SK-N-MC (cell line): ENCODE data around the gene DIAPH3.

Experiments
- DNase-seq: peaks from one replicate; pipeline ENCODE4 v3.0.0-alpha.2; 2011; ENCODE audit warnings: low read depth, low spot score
- H3K27ac ChIP-seq: fragments of 200-600 bp; sonication (generic); 2 replicates; pipeline ENCODE4 v1.5.1; 2016; ENCODE audit warnings: mixed run types
- H3K36me3 ChIP-seq: fragments of 200-600 bp; sonication (generic); 2 replicates; pipeline ENCODE4 v1.6.1; 2017; ENCODE audit warnings: antibody characterized with exemption, low read length, mixed read lengths; ENCODE audit not compliant: insufficient read depth
- H3K4me3 ChIP-seq: fragments of 200-600 bp; sonication (generic); 2 replicates; pipeline ENCODE4 v1.5.1; 2016
- H3K9ac ChIP-seq: fragments of 200-600 bp; sonication (generic); 2 replicates; pipeline ENCODE4 v1.8.0; 2017; ENCODE audit warnings: mixed run types, mixed read lengths; ENCODE audit not compliant: insufficient read length
- H3K9me3 ChIP-seq: fragments of 200-600 bp; sonication (generic); 2 replicates; pipeline ENCODE4 v1.6.1; 2017; ENCODE audit warnings: low read depth, mild to moderate bottlenecking, antibody characterized with exemption, low read length, moderate library complexity, mixed read lengths
- EZH2 ChIP-seq: fragments of 200-600 bp; sonication (generic); IDR thresholded peaks from one replicate; pipeline ENCODE4 v1.6.1; 2017; ENCODE audit warnings: antibody characterized with exemption
- FOXP2 ChIP-seq: optimal IDR thresholded peaks from 2 replicates; pipeline ENCODE3; 2011; ENCODE audit warnings: mild to moderate bottlenecking, moderate library complexity; ENCODE audit not compliant: insufficient read depth; ENCODE audit errors: extremely low read length, control extremely low read depth
- POLR2AphosphoS5 ChIP-seq: IDR thresholded peaks from 2 replicates; pipeline ENCODE4 v1.6.1; 2012; ENCODE audit warnings: mild to moderate bottlenecking, low read depth, low read length, borderline replicate concordance

Gene DIAPH3

DNA sequence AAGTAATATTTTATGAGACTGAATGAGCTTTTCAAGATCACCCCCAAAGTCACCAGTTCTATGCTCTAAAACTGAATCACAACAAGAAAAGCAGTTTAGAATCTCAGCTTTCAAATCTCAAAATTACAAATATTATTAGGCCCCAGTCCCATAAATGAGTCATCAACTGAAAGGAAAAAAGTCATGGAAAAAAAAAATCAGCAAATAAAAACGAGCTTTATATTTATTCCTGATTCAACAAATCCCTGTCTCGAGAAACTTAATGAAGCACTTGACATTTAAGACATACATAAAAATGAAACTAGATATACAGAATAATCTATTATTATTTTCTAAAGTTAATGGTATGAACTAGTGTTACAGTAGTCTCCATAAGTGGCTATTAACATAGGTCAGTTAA, 203.0 kb downstream of the DIAPH3 start:
- Histone ChIP-seq H3K4me3 (no peak overlapping the region; the same call in 1 of the 2 replicates), H3K9ac (no peak overlapping the region), H3K9me3 (no peaks in the 10 kb centered on the region), H3K27ac (peak overlapping the region; percentile 69), H3K36me3 (peaks cover 7% of the 10 kb centered on the region)
- TF ChIP-seq POLR2AphosphoS5: no peak
- TF ChIP-seq EZH2: no peak
- TF ChIP-seq FOXP2: no peak
- DNase-seq: no peak

- TF ChIP-seq POLR2AphosphoS5 (no peak), FOXP2 (no peak), EZH2 (no peak)
- no peak overlapping the region for H3K27ac ChIP-seq
- H3K9ac ChIP-seq: no peak overlapping the region
- no peak overlapping the region for H3K4me3 ChIP-seq
- H3K9me3 ChIP-seq: no peaks in the 10 kb centered on the region
- DNase-seq: no peak
- peaks cover 7% of the 10 kb centered on the region; the same call in 1 of the 2 replicates for H3K36me3 ChIP-seq
These were observed 206.3 kb downstream of the DIAPH3 start for GRCh38 chr13:59957438-59957837.

- Histone ChIP-seq H3K9ac (no peak overlapping the region), H3K4me3 (no peak overlapping the region), H3K27ac (no peak overlapping the region), H3K36me3 (peaks cover 7% of the 10 kb centered on the region; the same call in 1 of the 2 replicates), H3K9me3 (no peaks in the 10 kb centered on the region)
- DNase-seq: no peak
- TF ChIP-seq POLR2AphosphoS5: no peak
These were observed 209.1 kb downstream of the DIAPH3 start for GRCh38 chr13:59954601-59955000.

GRCh38 chr13:59951011-59951410, 212.7 kb downstream of the DIAPH3 start:
- Histone ChIP-seq H3K9me3 (no peaks in the 10 kb centered on the region), H3K4me3 (no peak overlapping the region), H3K9ac (no peak overlapping the region), H3K36me3 (peaks cover under 1% of the 10 kb centered on the region; the same call in 1 of the 2 replicates), H3K27ac (no peak overlapping the region)
- DNase-seq: no peak
- TF ChIP-seq EZH2 (no peak), FOXP2 (no peak), POLR2AphosphoS5 (no peak)

DNA sequence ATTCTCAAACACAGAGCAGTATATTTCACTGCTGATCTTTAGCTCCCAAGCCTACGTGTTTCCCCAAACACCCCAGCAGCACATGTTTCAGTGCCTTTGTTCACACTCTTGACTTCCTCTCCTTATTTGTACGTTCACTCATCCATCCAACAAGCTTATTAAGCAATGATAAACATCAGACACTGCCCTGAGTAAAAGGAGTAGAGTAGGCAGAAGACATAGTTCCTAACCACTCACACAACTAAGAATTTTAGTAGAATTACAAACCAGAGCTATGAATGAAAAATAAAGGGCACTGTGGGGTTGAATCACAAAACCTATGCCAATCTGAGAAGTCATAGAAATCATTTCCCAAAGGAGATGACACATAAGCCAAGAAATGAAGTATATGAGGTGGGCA, 213.5 kb downstream of the DIAPH3 start:
- Histone ChIP-seq H3K27ac (no peak overlapping the region), H3K4me3 (no peak overlapping the region), H3K9me3 (no peaks in the 10 kb centered on the region), H3K9ac (no peak overlapping the region), H3K36me3 (no peaks in the 10 kb centered on the region)
- TF ChIP-seq EZH2 (no peak), POLR2AphosphoS5 (no peak), FOXP2 (no peak)
- no peak for DNase-seq

GRCh38 chr13:59948686-59949085, 215.0 kb downstream of the DIAPH3 start:
- TF ChIP-seq FOXP2 (no peak), EZH2 (no peak), POLR2AphosphoS5 (no peak)
- Histone ChIP-seq H3K27ac (peak overlapping the region; percentile 69; the same call in 1 of the 2 replicates), H3K4me3 (no peak overlapping the region), H3K9me3 (no peaks in the 10 kb centered on the region), H3K36me3 (no peaks in the 10 kb centered on the region), H3K9ac (no peak overlapping the region)
- peak; percentile 58 for DNase-seq

DNA sequence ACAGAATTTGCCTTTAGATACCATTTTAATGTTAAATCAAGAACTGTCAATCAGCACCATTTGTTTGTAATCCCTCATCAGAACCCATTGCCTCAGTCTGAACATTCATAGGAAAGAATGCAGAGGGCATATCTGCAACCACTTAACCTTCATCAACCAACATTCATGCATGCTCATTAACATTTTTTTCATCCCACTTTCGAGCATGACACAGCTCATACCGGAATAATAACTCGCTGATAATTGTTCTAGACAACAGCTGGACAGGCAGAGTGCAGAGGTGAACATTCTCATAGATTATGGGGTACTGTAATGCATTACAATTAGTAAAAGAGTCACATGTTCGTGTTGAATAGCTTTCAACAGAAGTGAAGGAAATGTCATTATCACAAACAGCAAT, 216.8 kb downstream of the DIAPH3 start:
- Histone ChIP-seq H3K36me3 (no peaks in the 10 kb centered on the region), H3K9me3 (no peaks in the 10 kb centered on the region), H3K9ac (no peak overlapping the region), H3K27ac (no peak overlapping the region), H3K4me3 (no peak overlapping the region)
- DNase-seq: no peak
- TF ChIP-seq FOXP2 (no peak), POLR2AphosphoS5 (no peak), EZH2 (no peak)

- DNase-seq: no peak
- H3K27ac ChIP-seq: no peak overlapping the region
- H3K9me3 ChIP-seq: 0 out of 2 replicates have a peak, but pooled peaks cover 4% of the 10 kb centered on the region
- no peak overlapping the region for H3K9ac ChIP-seq
- peaks cover 10% of the 10 kb centered on the region for H3K36me3 ChIP-seq
- TF ChIP-seq POLR2AphosphoS5: no peak
- no peak for TF ChIP-seq FOXP2
- no peak for TF ChIP-seq EZH2
- H3K4me3 ChIP-seq: no peak overlapping the region
These were observed 232.1 kb downstream of the DIAPH3 start for GRCh38 chr13:59931621-59932020.

GRCh38 chr13:59924256-59924655, 239.5 kb downstream of the DIAPH3 start:
- Histone ChIP-seq H3K36me3 (peaks cover 17% of the 10 kb centered on the region), H3K9ac (no peak overlapping the region), H3K9me3 (peaks cover 4% of the 10 kb centered on the region; the same call in 1 of the 2 replicates), H3K4me3 (no peak overlapping the region), H3K27ac (no peak overlapping the region)
- no peak for DNase-seq
- TF ChIP-seq FOXP2: no peak
- TF ChIP-seq EZH2: no peak
- no peak for TF ChIP-seq POLR2AphosphoS5
